Common myeloid progenitor, CD34-positive (primary cell): ENCODE data around the gene CLASP2.
"Not testable (repeated sequence)": the region's sequence is repeated elsewhere in the genome, so short reads cannot be mapped to it uniquely, and the experiment has no call there.

Experiments
- CTCF ChIA-PET: fragments of 350-600 bp; sonication (Branson Sonifier 250); formaldehyde crosslinking; loops from one replicate; lab custom pipeline; 2021; ENCODE audit warnings: antibody characterized with exemption; lab: Charles Lee
- POLR2A ChIA-PET: fragments of 350-600 bp; sonication (Branson Sonifier 250); formaldehyde crosslinking; loops from one replicate; lab custom pipeline; 2021; ENCODE audit warnings: antibody characterized with exemption; lab: Charles Lee
- DNase-seq, 3 donors: peaks; one replicate each; pipeline versions ENCODE4 v3.0.0 to v3.0.0-alpha.2; 2013
- H3K27ac ChIP-seq, 2 experiments: 1 replicate in 1 of 2; 2 replicates in 1 of 2; pipeline ENCODE4 v1.7.0; 2013; ENCODE audit warnings: inconsistent platforms in 2 of 2, low read length in 2 of 2, mild to moderate bottlenecking in 2 of 2, low read depth in 1 of 2, moderate library complexity in 1 of 2; ENCODE audit not compliant: severe bottlenecking in 2 of 2, insufficient read depth in 1 of 2, poor library complexity in 1 of 2
- H3K27me3 ChIP-seq, 5 experiments: replicated peaks in 2 of 5; 1 replicate in 3 of 5; 2 replicates in 2 of 5; pipeline versions ENCODE4 v1.6.1 to v1.7.0; 2013; ENCODE audit warnings: low read length in 4 of 5, mild to moderate bottlenecking in 2 of 5, moderate library complexity in 2 of 5, inconsistent platforms in 1 of 5; ENCODE audit not compliant: insufficient read depth in 5 of 5, control insufficient read depth in 4 of 5
- H3K36me3 ChIP-seq, 4 experiments: 1 replicate in 2 of 4; 2 replicates in 2 of 4; pipeline versions ENCODE4 v1.6.1 to v1.7.0; 2013; ENCODE audit warnings: low read length in 3 of 4, control low read depth in 1 of 4, mild to moderate bottlenecking in 1 of 4; ENCODE audit not compliant: control insufficient read depth in 4 of 4, insufficient read depth in 4 of 4
- H3K4me1 ChIP-seq, 4 experiments: 1 replicate in 3 of 4; 2 replicates in 1 of 4; pipeline versions ENCODE4 v1.6.1 to v1.7.1; 2013; ENCODE audit warnings: low read length in 3 of 4, mild to moderate bottlenecking in 3 of 4, control low read depth in 1 of 4, inconsistent platforms in 1 of 4, moderate library complexity in 1 of 4; ENCODE audit not compliant: control insufficient read depth in 4 of 4, insufficient read depth in 4 of 4; ENCODE audit errors: control extremely low read depth in 1 of 4
- H3K4me3 ChIP-seq, 7 experiments: 1 replicate in 4 of 7; 2 replicates in 3 of 7; pipeline versions ENCODE4 v1.5.1 to v1.7.0; 2013; ENCODE audit warnings: mild to moderate bottlenecking in 7 of 7, low read length in 6 of 7, moderate library complexity in 6 of 7, inconsistent platforms in 2 of 7, low read depth in 2 of 7, control low read depth in 1 of 7; ENCODE audit not compliant: insufficient read depth in 4 of 7, control insufficient read depth in 1 of 7; ENCODE audit errors: extremely low read depth in 1 of 7
- H3K9me3 ChIP-seq, 5 experiments: 1 replicate in 4 of 5; 2 replicates in 1 of 5; pipeline versions ENCODE4 v1.6.1 to v1.7.1; 2013; ENCODE audit warnings: low read length in 4 of 5, mild to moderate bottlenecking in 2 of 5, inconsistent platforms in 1 of 5, low read depth in 1 of 5, moderate library complexity in 1 of 5; ENCODE audit not compliant: control insufficient read depth in 4 of 5, insufficient read depth in 2 of 5; ENCODE audit errors: control extremely low read depth in 1 of 5
- WGBS: methylation state at CpG from one replicate; pipeline ENCODE4 v1.1.5; 2013; ENCODE audit not compliant: insufficient coverage; 5-methylcytosine and 5-hydroxymethylcytosine counted together

CLASP2 gene

GRCh38 chr3:33658621-33658990, 59.4 kb downstream of the CLASP2 start:
- ChIA-PET CTCF (interaction anchor here (0.8 to 2.2 kb wide), 5 partner anchors 14 to 129 kb away, joined by 3 to 8 read pairs (median 5); no protein-coding TSS in a partner anchor), POLR2A (interaction anchor here (1.1 to 1.3 kb wide), 2 partner anchors 10 to 140 kb away, joined by 3 to 4 read pairs; partner anchors contain the start of gene PDCD6IP)
- peaks cover 14 to 34% (median 22%) of the 10 kb centered on the region in 4 experiments for H3K4me1 ChIP-seq
- H3K27ac ChIP-seq: peak overlapping the region in 1 of 2 experiments; percentile 63
- WGBS: 7% methylated on average over 2 of the region's 2 CpGs
- H3K36me3 ChIP-seq: peaks cover 0 to 5% (median under 1%) of the 10 kb centered on the region in 4 experiments
- DNase-seq: no peak
- H3K27me3 ChIP-seq: no peaks in the 10 kb centered on the region
- no peaks in the 10 kb centered on the region for H3K9me3 ChIP-seq
- H3K4me3 ChIP-seq: peak overlapping the region in 6 of 7 experiments; percentile 53 to 81 (median 71)

DNA sequence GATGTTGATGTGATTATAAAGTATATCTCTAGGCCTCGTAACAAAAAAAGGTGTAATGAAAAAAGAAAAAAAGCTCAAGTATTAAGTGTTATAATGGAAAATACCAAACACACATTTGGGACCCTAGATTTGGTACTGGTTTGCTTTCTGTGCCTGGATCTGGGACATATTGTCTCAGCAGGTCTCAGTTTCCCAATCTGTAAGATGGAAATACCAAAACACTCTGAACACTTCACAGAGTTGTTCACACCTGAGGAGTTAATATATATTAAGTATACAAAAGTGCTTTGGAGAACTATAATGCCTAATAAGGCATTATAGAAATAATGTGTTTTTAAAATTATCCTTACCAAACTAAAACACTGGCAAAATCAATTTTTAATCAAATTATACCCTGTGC, 60.0 kb downstream of the CLASP2 start:
- POLR2A ChIA-PET: interaction anchor here (1.1 kb wide), 1 partner anchor 140 kb away, joined by 3 read pairs; the partner anchor contains the start of gene PDCD6IP
- peaks cover 14 to 36% (median 23%) of the 10 kb centered on the region in 4 experiments for H3K4me1 ChIP-seq
- CTCF ChIA-PET: interaction anchor here (0.6 to 1.0 kb wide), 3 partner anchors 15 to 129 kb away, joined by 3 to 5 read pairs (median 4); no protein-coding TSS in a partner anchor

GRCh38 chr3:33652736-33653135, 65.3 kb downstream of the CLASP2 start:
- Histone ChIP-seq H3K4me1 (peaks cover 0 to 18% (median 5%) of the 10 kb centered on the region in 4 experiments), H3K9me3 (no peaks in the 10 kb centered on the region), H3K27ac (no peak overlapping the region), H3K27me3 (no peaks in the 10 kb centered on the region), H3K4me3 (no peak overlapping the region), H3K36me3 (no peaks in the 10 kb centered on the region)
- no peak for DNase-seq
- POLR2A ChIA-PET: no interaction called here
- CTCF ChIA-PET: interaction anchor here (0.9 to 1.2 kb wide), 2 partner anchors 16 to 134 kb away, joined by 3 to 5 read pairs; no protein-coding TSS in a partner anchor
- WGBS: 94% methylated on average over 2 of the region's 2 CpGs

More for the DNA sequence above, 60.0 kb downstream of the CLASP2 start:
- Histone ChIP-seq H3K27ac (no peak overlapping the region), H3K36me3 (peaks cover 0 to 5% (median under 1%) of the 10 kb centered on the region in 4 experiments), H3K4me3 (peak overlapping the region in 2 of 7 experiments; percentile 73 to 81), H3K9me3 (no peaks in the 10 kb centered on the region), H3K27me3 (no peaks in the 10 kb centered on the region)
- 50% methylated on average over 1 of the region's 1 CpG for WGBS
- DNase-seq: no peak

DNA sequence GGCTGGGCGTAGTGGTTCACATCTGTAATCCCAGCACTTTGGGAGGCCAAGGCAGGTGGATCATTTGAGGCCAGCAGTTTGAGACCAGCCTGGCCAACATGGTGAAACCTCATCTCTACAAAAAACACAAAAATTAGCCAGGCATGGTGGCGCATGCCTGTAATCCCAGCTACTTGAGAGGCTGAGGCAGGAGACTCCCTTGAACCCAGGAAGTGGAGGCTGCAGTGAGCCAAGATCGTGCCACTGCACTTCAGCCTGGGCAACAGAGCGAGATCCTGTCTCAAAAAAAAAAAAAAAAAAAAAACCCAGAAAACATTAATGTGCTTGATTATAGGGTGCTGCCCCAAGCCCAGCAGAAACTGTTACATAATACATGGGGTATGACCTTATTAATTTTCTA, 67.0 kb downstream of the CLASP2 start:
- 100% methylated on average over 2 of the region's 4 CpGs for WGBS
- H3K27me3 ChIP-seq, H3K4me3 ChIP-seq, H3K36me3 ChIP-seq, POLR2A ChIA-PET, H3K9me3 ChIP-seq, DNase-seq, H3K27ac ChIP-seq: not testable (repeated sequence)
- H3K4me1 ChIP-seq: peaks cover 0 to 14% (median 5%) of the 10 kb centered on the region in 4 experiments
- CTCF ChIA-PET: interaction anchor here (0.6 kb wide), 1 partner anchor 113 kb away, joined by 3 read pairs; no protein-coding TSS in a partner anchor

- 88% methylated on average over 1 of the region's 1 CpG for WGBS
Observed at GRCh38 chr3:33650495-33650894, 67.6 kb downstream of the CLASP2 start.

GRCh38 chr3:33648793-33649192, 69.3 kb downstream of the CLASP2 start:
- no peaks in the 10 kb centered on the region for H3K9me3 ChIP-seq
- H3K27me3 ChIP-seq: no peaks in the 10 kb centered on the region
- H3K27ac ChIP-seq: no peak overlapping the region
- WGBS: 100% methylated on average over 1 of the region's 1 CpG
- no peak overlapping the region for H3K4me3 ChIP-seq
- POLR2A ChIA-PET: interaction anchor here (1.5 kb wide), 1 partner anchor 10 kb away, joined by 4 read pairs; no protein-coding TSS in a partner anchor
- peaks cover 0 to 10% (median 5%) of the 10 kb centered on the region in 4 experiments for H3K4me1 ChIP-seq
- DNase-seq: no peak
- CTCF ChIA-PET: interaction anchor here (0.8 to 2.0 kb wide), 4 partner anchors 11 to 131 kb away, joined by 3 to 6 read pairs (median 4); no protein-coding TSS in a partner anchor
- H3K36me3 ChIP-seq: peaks cover 0 to 5% (median 3%) of the 10 kb centered on the region in 4 experiments

More at GRCh38 chr3:33650495-33650894, 67.6 kb downstream of the CLASP2 start:
- ChIA-PET CTCF (interaction anchor here (1.5 to 2.0 kb wide), 2 partner anchors 10 to 129 kb away, joined by 3 to 4 read pairs; no protein-coding TSS in a partner anchor), POLR2A (no interaction called here)
- Histone ChIP-seq H3K36me3 (no peaks in the 10 kb centered on the region), H3K9me3 (no peaks in the 10 kb centered on the region), H3K4me3 (no peak overlapping the region), H3K27me3 (no peaks in the 10 kb centered on the region), H3K4me1 (peaks cover 0 to 14% (median 5%) of the 10 kb centered on the region in 4 experiments), H3K27ac (no peak overlapping the region)
- DNase-seq: no peak

DNA sequence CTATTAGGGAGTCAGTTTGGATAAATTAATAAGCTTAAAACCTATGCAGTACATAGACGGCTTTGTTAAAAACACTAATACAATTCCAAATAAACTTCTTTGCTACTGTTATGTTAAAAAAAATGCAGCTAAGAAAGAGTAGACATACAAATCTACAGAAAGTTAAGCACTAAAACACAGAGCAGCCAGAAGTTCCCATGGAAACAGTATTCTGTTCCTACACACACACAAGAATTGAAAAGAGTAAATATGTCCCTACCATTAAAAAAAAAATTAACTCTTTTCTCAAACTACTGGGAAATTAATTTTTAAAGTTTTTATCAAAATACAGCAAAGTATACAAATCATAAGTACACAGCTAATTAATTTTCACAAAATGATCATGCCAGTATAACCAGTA, 71.6 kb downstream of the CLASP2 start:
- H3K4me1 ChIP-seq: no peaks in the 10 kb centered on the region
- no peaks in the 10 kb centered on the region for H3K9me3 ChIP-seq
- CTCF ChIA-PET: interaction anchor here (0.8 to 2.6 kb wide), 3 partner anchors 9 to 140 kb away, joined by 3 to 12 read pairs (median 3); no protein-coding TSS in a partner anchor
- no peak overlapping the region for H3K4me3 ChIP-seq
- H3K27me3 ChIP-seq: no peaks in the 10 kb centered on the region
- WGBS: no CpG with 5 or more reads among the region's 1 CpG
- peak in 1 of 3 donors; percentile 23 for DNase-seq
- H3K36me3 ChIP-seq: peaks cover 0 to 5% (median 3%) of the 10 kb centered on the region in 4 experiments
- no peak overlapping the region for H3K27ac ChIP-seq
- POLR2A ChIA-PET: no interaction called here
